ENCODE measurements around the gene DCAF8L2. TPM values are rescaled to one million over a fixed set of nuclear protein-coding genes. Genes with fewer than 3 reads are reported as not detected.
"Not testable (repeated sequence)": the region's sequence is repeated elsewhere in the genome, so short reads cannot be mapped to it uniquely, and the experiment has no call there.

DCAF8L2 gene
- total and polyA plus RNA-seq, 8 donors: not detected

GRCh38 chrX:27728291-27728690 lies 138.1 kb downstream of the DCAF8L2 start:
- intact Hi-C loops (cut with DNase I; ENCODE audit: low total_unique reads): no loop called here
- no peak for TF ChIP-seq POLR2AphosphoS5 (IDR thresholded peaks at IDR 0.05)
- TF ChIP-seq POLR2A (IDR thresholded peaks at IDR 0.05): no peak
- no peak for TF ChIP-seq EP300 (IDR thresholded peaks at IDR 0.05)
- TF ChIP-seq, protein P1, sequence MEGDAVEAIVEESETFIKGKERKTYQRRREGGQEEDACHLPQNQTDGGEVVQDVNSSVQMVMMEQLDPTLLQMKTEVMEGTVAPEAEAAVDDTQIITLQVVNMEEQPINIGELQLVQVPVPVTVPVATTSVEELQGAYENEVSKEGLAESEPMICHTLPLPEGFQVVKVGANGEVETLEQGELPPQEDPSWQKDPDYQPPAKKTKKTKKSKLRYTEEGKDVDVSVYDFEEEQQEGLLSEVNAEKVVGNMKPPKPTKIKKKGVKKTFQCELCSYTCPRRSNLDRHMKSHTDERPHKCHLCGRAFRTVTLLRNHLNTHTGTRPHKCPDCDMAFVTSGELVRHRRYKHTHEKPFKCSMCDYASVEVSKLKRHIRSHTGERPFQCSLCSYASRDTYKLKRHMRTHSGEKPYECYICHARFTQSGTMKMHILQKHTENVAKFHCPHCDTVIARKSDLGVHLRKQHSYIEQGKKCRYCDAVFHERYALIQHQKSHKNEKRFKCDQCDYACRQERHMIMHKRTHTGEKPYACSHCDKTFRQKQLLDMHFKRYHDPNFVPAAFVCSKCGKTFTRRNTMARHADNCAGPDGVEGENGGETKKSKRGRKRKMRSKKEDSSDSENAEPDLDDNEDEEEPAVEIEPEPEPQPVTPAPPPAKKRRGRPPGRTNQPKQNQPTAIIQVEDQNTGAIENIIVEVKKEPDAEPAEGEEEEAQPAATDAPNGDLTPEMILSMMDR (IDR thresholded peaks at IDR 0.05): no peak
- no peaks in the 10 kb centered on the region for H3K27me3 ChIP-seq
- no peak for DNase-seq
- 31 to 58% (median 37%) methylated on average over 3 of the region's 3 CpGs for WGBS, 5 donors
- H3K36me3 ChIP-seq: no peaks in the 10 kb centered on the region
- H3K4me1 ChIP-seq: no peaks in the 10 kb centered on the region
- no peak overlapping the region for H3K4me3 ChIP-seq
- H3K27ac ChIP-seq: no peak overlapping the region
- no peaks in the 10 kb centered on the region for H3K9me3 ChIP-seq

- H3K27ac ChIP-seq: no peak overlapping the region
- 77 to 91% (median 82%) methylated on average over 5 of the region's 5 CpGs for WGBS, 5 donors
- DNase-seq: no peak
- no peak for TF ChIP-seq EP300 (IDR thresholded peaks at IDR 0.05)
- TF ChIP-seq, protein P1 (IDR thresholded peaks at IDR 0.05): no peak
- no peak for TF ChIP-seq POLR2A (IDR thresholded peaks at IDR 0.05)
- H3K9me3 ChIP-seq: no peaks in the 10 kb centered on the region
- H3K4me1 ChIP-seq: no peaks in the 10 kb centered on the region
- H3K36me3 ChIP-seq: no peaks in the 10 kb centered on the region
- no peak overlapping the region for H3K4me3 ChIP-seq
- intact Hi-C loops (cut with DNase I; ENCODE audit: low total_unique reads): no loop called here
- H3K27me3 ChIP-seq: no peaks in the 10 kb centered on the region
Observed at GRCh38 chrX:27731962-27732361, 141.8 kb downstream of the DCAF8L2 start.

DNA sequence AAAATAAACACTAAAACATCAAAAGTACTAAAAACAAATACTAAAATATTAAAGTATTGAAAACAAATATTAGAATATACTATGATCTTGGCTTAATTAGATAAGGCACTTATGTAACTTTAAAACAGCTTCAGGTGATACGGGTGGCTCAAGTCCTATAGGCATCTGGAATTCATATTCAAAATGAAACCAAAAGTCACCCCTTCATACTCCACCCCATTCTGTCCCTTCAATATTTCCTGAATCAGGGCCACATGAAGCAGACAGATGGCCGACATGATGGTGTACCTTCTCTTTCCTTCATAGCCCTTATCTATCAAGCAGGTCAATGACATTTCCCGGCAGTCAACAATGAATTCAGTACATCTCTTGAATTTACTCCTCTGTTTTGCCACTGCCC lies 145.8 kb downstream of the DCAF8L2 start:
- H3K4me1 ChIP-seq: no peaks in the 10 kb centered on the region
- no peak for DNase-seq
- H3K27me3 ChIP-seq: no peaks in the 10 kb centered on the region
- 61 to 70% (median 64%) methylated on average over 3 of the region's 3 CpGs for WGBS, 5 donors
- H3K9me3 ChIP-seq: no peaks in the 10 kb centered on the region
- intact Hi-C loops (cut with DNase I; ENCODE audit: low total_unique reads): no loop called here
- no peaks in the 10 kb centered on the region for H3K36me3 ChIP-seq
- H3K27ac ChIP-seq: no peak overlapping the region
- TF ChIP-seq POLR2AphosphoS5 (IDR thresholded peaks at IDR 0.05): no peak
- H3K4me3 ChIP-seq: no peak overlapping the region

DNA sequence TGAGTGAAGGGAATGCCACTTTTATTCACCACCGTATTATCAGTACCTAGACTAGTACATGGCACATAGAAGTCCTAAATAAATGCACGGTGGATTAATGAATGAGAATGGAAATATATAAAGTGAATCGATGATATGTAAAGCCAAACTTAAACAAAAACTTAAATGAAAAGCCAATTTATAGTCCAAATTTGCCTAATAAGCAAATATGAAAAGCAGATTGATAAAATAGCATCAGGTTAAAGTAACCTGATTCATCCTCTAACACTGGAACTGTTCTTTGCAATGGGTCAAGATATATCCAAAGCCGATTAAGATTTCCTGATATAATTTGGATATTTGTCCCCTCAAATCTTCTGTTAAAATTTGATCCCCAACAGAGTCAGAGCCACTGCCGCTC lies 150.8 kb downstream of the DCAF8L2 start:
- no peaks in the 10 kb centered on the region for H3K27me3 ChIP-seq
- H3K9me3 ChIP-seq: no peaks in the 10 kb centered on the region
- no peak overlapping the region for H3K4me3 ChIP-seq
- TF ChIP-seq POLR2AphosphoS5 (IDR thresholded peaks at IDR 0.05): no peak
- no peak for TF ChIP-seq POLR2A (IDR thresholded peaks at IDR 0.05)
- TF ChIP-seq, protein P1 (IDR thresholded peaks at IDR 0.05): no peak
- TF ChIP-seq EP300 (IDR thresholded peaks at IDR 0.05): no peak
- WGBS, 5 donors: 82 to 92% (median 91%) methylated on average over 5 of the region's 5 CpGs
- H3K36me3 ChIP-seq: no peaks in the 10 kb centered on the region
- no peaks in the 10 kb centered on the region for H3K4me1 ChIP-seq
- no peak overlapping the region for H3K27ac ChIP-seq
- DNase-seq: no peak
- intact Hi-C loops (cut with DNase I; ENCODE audit: low total_unique reads): no loop called here

DNA sequence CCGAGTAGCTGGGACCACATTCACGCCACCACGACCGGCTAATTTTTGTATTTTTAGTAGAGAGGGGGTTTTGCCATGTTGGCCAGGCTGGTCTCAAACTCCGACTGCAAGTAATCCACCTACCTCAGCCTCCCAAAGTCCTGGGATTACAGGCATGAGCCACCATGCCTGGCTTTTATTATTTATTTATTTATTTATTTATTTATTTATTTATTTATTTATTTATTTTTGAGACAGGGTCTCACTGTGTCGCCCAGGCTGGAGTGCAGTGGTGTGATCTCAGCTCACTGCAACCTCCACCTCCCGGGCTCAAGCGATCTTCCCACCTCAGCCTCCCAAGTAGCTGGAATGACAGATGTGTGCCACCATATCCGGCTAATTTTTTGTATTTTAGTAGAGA lies 153.4 kb downstream of the DCAF8L2 start:
- DNase-seq; H3K27ac ChIP-seq; intact Hi-C loops (cut with DNase I; ENCODE audit: low total_unique reads); H3K4me1 ChIP-seq; H3K9me3 ChIP-seq; H3K4me3 ChIP-seq; H3K27me3 ChIP-seq; H3K36me3 ChIP-seq: not testable (repeated sequence)
- 85 to 99% (median 91%) methylated on average over 8 to 9 of the region's 9 CpGs for WGBS, 5 donors

DNA sequence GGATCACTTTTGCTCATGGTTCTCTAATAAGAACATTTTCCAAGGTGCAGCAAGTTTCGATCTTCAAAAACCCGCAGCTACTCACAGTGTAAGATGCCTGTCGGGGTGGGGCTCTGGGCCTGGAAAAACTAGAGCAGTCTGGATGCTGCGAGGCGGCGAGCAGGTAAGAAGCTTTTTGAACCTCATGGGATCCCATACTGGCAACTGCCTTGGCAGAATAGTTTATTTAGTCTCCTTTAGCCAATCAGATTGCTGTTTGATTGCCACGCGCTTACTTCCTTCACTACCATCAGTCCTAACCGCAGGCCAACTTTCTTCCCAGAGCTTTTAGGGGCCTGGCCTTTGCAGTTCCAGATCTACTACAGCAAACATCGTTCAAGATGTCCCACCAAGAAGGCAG lies 156.4 kb downstream of the DCAF8L2 start:
- intact Hi-C loops (cut with DNase I; ENCODE audit: low total_unique reads): no loop called here
- H3K4me3 ChIP-seq: no peak overlapping the region
- no peaks in the 10 kb centered on the region for H3K36me3 ChIP-seq
- TF ChIP-seq, protein P1 (IDR thresholded peaks at IDR 0.05): no peak
- TF ChIP-seq POLR2A (IDR thresholded peaks at IDR 0.05) (no peak), POLR2AphosphoS5 (IDR thresholded peaks at IDR 0.05) (no peak), EP300 (IDR thresholded peaks at IDR 0.05) (no peak)
- WGBS, 5 donors: 89 to 100% (median 94%) methylated on average over 9 to 10 of the region's 10 CpGs
- H3K27ac ChIP-seq: no peak overlapping the region
- H3K9me3 ChIP-seq: no peaks in the 10 kb centered on the region
- H3K4me1 ChIP-seq: no peaks in the 10 kb centered on the region
- no peak for DNase-seq
- no peaks in the 10 kb centered on the region for H3K27me3 ChIP-seq

- DNase-seq; H3K27ac ChIP-seq; intact Hi-C loops (cut with DNase I; ENCODE audit: low total_unique reads); H3K9me3 ChIP-seq; H3K27me3 ChIP-seq; H3K4me3 ChIP-seq; H3K36me3 ChIP-seq; H3K4me1 ChIP-seq: not testable (repeated sequence)
- 59 to 92% (median 70%) methylated on average over 2 of the region's 2 CpGs for WGBS, 5 donors
Observed at GRCh38 chrX:27750298-27750697, 160.2 kb downstream of the DCAF8L2 start.
